ENCODE data around the gene TCEA2.

GRCh38 chr20:64082820-64083377, 19.9 kb downstream of the TCEA2 start:
- no peak for TF ChIP-seq RAD21 (IDR thresholded peaks at IDR 0.05; ENCODE audit: low read depth)
- TF ChIP-seq NFIC (IDR thresholded peaks at IDR 0.05): no peak
- no peak for TF ChIP-seq ZBTB7A (IDR thresholded peaks at IDR 0.05; ENCODE audit: low read depth)
- TF ChIP-seq CREB1 (IDR thresholded peaks at IDR 0.05; ENCODE audit: low read depth): no peak
- no peak for TF ChIP-seq FOXM1 (IDR thresholded peaks at IDR 0.05; ENCODE audit: borderline replicate concordance, low read depth)
- TF ChIP-seq TEAD4 (IDR thresholded peaks at IDR 0.05): no peak
- no peak for TF ChIP-seq EP300 (IDR thresholded peaks at IDR 0.05; ENCODE audit: borderline replicate concordance)
- no peak for TF ChIP-seq YY1 (IDR thresholded peaks at IDR 0.05; ENCODE audit: low read depth)
- TF ChIP-seq, protein P1, sequence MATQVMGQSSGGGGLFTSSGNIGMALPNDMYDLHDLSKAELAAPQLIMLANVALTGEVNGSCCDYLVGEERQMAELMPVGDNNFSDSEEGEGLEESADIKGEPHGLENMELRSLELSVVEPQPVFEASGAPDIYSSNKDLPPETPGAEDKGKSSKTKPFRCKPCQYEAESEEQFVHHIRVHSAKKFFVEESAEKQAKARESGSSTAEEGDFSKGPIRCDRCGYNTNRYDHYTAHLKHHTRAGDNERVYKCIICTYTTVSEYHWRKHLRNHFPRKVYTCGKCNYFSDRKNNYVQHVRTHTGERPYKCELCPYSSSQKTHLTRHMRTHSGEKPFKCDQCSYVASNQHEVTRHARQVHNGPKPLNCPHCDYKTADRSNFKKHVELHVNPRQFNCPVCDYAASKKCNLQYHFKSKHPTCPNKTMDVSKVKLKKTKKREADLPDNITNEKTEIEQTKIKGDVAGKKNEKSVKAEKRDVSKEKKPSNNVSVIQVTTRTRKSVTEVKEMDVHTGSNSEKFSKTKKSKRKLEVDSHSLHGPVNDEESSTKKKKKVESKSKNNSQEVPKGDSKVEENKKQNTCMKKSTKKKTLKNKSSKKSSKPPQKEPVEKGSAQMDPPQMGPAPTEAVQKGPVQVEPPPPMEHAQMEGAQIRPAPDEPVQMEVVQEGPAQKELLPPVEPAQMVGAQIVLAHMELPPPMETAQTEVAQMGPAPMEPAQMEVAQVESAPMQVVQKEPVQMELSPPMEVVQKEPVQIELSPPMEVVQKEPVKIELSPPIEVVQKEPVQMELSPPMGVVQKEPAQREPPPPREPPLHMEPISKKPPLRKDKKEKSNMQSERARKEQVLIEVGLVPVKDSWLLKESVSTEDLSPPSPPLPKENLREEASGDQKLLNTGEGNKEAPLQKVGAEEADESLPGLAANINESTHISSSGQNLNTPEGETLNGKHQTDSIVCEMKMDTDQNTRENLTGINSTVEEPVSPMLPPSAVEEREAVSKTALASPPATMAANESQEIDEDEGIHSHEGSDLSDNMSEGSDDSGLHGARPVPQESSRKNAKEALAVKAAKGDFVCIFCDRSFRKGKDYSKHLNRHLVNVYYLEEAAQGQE (IDR thresholded peaks at IDR 0.05; ENCODE audit: low read depth): no peak
- TF ChIP-seq, protein P2, sequence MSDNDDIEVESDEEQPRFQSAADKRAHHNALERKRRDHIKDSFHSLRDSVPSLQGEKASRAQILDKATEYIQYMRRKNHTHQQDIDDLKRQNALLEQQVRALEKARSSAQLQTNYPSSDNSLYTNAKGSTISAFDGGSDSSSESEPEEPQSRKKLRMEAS (IDR thresholded peaks at IDR 0.05): no peak
- TF ChIP-seq EGR1 (IDR thresholded peaks at IDR 0.05): no peak
- TF ChIP-seq TCF12 (IDR thresholded peaks at IDR 0.05; ENCODE audit: low read depth): no peak
- no peak for TF ChIP-seq CEBPB (IDR thresholded peaks at IDR 0.05)
- no peak for TF ChIP-seq TAF1 (IDR thresholded peaks at IDR 0.05; ENCODE audit: low read depth)

All from Ishikawa (cell line).